Measurements from ENCODE around the gene SYMPK.
A peak's percentile ranks its signal among the peaks of the same experiment; 100 is the strongest.
"Not testable (repeated sequence)": the region's sequence is repeated elsewhere in the genome, so short reads cannot be mapped to it uniquely, and the experiment has no call there.

SYMPK gene

DNA sequence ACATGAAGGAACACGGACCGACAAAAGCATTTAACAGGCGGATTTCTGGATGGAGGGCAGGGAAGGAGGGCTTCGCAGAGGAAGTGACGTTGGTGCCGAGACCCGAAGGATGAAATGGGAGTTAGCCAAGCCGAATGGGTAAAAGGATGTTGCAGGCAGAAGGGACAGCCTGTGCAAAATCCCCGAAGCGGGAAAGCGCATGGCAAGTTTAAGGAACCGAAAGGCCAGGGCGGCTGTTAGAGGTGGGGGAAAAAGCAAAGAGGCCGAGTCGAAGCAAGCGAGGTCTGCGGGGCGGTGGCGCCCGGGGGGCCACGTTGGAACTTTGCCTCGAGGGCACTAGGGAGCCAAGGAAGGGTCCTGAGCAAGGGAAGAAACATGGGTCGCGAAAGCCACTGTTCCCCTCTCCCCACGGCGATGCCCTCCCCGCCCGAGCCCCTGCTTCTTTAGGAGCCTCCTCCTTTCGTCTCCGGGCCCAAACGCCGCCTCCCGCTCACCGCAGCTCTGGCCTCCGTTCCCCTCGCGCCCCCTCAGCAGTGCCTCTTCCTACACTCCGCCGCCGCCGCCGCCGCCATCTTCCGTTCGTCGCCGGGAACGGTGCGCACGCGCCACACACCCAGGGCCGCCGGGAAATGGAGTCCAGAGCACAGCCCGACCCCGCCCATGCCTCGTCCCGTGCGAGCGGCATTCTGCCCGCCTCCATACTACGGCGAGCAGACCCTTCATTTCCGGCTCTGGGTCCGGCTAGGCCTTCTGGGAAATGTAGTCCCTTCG lies at the start of gene SYMPK:
Gene SYMPK (minus strand): TSS at position 584 of the 771 bp plus-strand sequence. CDS start 8,652 bp downstream, outside the sequence.
- peak; percentile 73 for FAIRE-seq

DNA sequence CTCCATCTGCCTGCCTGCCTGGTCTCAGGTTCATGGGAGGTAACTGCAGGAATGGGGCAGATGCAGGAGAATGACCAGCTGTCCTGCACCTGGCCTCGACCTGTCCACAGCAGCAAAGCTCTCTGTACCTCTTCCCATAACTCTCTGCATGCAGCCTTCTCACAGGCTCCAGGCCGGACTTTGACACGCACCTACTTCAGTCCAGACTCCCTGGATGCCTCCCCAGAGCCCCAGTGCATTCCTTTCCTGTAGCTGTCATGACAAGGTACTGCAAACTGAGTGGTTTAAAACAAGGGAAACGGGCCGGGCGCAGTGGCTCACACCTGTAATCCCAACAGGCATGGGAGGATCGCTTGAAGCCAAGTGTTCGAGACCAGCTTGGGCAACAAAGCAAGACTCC lies 48.3 kb upstream of the SYMPK start:
- FAIRE-seq, result no peak

DNA sequence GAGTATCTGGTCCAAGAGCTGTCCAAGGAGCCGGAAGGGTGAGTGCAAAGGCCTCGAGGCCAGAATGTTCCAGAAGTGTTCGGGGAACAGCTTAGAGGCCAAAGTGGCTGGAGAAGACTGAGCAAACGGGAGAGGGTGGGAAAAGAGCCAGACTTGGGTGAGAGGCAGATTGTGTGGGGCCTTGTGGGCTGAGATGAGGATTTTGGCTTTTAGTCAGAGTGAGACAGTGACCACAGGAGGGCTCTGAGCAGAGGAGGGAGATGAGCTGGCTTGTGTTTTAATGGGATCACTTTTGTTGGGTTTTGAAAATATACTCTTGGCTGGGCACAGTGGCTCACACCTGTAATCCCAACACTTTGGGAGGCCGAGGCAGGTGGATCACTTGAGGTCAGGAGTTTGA lies 46.0 kb upstream of the SYMPK start:
- no peak for FAIRE-seq

DNA sequence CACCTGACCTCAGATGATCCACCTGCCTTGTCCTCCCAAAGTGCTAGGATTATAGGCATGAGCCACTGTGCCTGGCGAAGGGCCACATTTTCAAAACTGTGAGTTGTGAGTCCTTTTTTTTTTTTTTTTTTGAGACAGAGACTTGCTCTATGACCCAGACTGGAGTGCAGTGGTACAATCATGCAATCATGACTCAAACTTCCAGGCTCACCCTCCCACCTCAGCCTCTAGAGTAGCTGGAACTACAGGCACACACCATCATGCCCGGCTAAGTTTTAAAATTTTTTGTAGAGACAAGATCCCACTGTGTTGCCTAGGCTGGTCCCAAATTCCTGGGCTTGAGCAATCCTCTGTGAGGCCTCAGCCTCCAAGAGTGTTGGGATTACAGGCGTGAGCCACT lies 43.3 kb upstream of the SYMPK start:
- no peak for FAIRE-seq

DNA sequence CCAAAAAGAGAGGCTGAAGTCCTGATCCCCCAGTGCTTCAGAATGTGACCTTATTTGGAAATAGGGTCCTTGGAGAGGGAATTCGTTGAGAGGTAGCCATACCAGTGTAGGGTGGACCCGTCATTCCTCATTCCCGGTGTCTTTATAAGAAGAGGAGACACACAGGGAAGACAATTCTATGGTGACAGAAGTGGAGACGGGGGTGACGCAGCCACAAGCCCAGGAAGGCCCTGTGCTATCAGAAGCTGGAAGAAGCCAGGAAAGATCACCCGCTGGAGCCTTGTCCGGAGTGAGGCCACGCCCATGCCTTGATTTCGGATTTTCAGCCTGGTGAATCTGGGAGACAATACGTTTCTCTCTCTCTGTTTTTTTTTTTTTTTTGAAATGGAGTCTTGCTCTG lies 42.1 kb upstream of the SYMPK start:
- FAIRE-seq, result no peak

DNA sequence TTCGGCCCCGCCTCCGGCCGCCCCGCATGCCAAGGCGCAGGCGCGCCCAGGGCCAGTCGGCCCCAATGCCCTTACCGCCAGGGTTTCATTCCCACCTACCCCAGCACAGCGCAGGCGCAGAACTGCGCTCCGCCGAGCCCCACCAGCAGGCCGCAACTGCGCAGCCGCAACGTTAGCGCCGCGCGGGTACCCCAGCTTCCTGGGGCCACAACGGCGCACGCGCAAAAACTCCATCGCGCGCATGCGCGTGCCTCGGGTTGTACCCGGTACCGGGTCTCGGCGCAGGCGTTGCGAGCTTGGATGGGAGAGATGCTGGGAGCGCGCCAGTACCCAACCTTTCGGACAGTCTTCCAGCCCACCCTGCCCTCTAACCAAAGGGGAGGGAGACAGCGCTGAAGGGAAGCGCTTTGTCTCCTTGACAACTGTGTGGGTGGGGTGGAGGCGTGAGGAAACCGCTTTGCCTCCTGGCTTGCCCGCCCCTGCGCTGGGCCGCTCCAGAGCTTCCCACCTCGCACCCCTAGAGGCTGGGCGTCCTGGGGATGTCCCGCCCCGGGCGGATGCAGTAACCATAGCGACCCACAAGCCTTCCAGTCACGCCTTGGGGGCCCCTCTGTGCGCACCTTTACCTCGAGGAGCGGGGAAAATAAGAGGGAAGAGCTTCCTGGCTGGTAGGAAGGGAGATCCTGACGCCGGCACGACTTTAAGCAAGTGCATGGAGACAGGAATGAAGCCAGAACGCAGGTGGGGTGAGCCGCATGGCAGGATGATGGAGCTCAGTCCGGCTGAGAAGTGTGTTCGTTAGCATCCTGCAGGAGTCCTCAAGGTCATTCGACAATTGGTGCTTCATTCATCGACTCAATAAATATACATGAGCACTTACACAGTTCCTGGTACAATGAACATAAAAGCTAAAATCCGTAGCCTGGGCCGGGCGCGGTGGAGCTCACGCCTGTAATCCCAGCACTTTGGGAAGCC lies 40.0 kb upstream of the SYMPK start:
- no peak for FAIRE-seq

DNA sequence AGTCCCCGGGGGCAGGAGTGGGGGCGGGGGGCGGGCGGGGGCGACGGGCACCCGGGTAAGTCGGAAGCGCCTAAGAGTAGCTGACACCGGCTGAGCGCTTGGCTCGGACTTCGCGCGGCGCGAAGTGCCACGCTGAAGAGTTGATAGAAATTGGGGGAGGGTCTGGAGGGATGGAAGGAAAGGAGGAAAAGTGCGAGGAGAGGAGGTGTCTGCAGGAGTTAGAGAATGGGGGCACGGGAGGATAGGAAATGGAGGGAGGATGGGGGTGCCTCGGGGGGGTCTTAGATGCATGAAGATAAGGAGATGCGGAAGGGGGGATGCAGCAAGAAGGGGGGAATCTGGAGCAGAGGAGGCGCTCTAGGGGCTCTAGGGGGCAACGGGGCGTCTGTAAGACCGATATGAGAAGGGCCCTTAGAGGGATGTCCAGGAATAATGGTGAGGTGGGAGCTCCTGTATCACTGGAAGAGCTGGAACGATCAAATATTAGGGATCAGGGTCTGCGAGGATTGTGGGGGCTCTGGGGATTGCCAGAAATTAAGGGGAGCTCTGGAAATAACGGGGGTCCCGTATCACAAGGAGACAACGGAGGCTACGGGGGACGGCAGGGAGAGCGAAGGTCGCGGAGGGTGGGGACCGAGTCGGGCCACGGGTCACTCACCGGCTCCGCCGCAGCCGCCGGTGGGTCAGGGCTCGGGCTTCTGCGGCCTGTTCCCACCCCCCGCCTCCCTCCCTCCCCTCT lies 39.1 kb upstream of the SYMPK start, which contains the start of gene MYPOP:
Gene MYPOP (minus strand): TSS at position 702 of the 739 bp plus-strand sequence. CDS start 840 bp downstream, outside the sequence.
- FAIRE-seq, result no peak

DNA sequence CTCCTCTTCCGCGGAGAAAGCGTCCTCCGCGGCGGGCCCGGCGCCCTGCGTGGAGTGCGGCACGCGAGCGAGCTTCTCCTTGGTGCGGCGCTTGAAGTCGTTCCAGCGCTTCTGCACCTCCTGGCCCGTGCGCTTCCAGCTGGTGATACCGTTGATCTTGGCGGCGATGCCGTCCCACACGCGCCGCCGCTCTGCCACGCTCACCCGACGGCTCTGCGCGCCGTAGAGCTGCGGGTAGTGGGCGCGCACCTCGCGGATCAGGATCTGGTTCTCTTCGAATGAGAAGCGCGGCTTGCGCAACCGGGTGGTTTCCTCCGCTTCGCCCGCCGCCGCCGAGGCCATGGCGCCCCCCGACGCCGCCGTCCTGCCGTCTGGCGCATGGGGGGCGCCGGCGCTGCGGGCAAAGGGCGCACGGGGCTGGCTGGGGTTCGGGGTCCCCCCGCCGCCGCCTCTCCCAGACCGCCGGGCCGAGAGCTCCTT lies 38.5 kb upstream of the SYMPK start:
- no peak for FAIRE-seq

DNA sequence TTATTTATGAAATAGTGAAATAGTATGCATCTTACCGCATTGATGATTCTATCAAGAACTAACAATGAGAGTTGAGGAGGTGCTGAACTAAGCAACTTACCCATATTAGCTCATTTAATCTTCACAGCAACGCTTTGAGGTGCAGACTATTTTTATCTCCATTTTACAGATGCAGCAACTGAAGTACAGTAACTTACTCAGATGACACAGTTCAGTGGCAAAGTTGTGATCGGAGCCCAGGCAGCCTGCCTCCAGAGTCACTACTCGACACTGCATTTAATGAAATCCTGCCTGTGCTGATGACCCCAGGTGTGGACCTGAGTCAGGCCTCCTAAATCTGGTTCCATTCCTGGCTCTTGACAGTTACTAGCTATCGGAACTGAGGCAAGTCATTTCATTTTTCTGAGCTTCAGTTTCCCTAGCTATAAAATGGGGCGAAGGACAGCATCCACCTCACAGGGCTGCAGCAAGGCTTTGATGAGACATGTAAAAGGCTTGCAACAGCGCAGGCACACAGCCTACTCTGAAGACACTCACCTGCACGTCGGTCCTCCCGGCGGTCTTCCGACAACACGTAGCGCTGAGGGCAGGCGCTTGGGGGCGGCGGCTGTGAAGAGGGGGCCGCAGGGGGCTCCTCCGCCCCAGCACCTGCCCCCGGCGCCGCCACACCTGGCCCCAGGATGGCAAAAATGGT lies 37.9 kb upstream of the SYMPK start:
- FAIRE-seq, result no peak

DNA sequence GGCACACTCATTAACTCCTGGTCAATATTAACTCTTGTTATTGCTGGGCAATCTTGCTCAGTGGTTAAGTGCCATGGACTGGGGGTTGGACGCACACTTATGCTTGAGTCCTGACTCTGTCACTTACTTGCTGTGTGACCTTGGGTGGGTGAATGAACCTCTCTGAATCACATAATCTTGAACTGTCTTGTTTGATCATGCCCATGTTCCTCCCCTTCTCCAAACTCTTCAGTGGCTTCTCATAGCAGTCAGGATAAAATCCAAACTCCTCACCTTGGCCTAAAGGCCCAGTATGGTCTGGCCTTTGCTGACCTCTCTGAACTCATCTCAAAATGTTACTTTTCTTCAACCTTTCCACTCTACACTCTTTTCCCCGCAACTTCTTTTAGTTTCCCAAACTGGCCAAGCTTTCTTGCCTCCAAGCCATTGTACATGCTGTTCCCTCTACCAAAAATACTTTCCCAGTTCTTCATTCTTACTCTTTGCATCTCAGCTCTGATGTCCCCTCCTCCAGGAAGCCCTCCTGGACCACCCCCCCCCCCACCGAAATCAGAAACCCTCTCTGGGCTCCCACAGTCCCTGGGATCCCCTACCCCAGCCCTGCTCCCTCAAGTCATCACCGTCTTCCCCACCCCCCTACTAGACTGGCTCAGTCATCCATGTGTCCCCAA lies 37.1 kb upstream of the SYMPK start:
- FAIRE-seq, result no peak

DNA sequence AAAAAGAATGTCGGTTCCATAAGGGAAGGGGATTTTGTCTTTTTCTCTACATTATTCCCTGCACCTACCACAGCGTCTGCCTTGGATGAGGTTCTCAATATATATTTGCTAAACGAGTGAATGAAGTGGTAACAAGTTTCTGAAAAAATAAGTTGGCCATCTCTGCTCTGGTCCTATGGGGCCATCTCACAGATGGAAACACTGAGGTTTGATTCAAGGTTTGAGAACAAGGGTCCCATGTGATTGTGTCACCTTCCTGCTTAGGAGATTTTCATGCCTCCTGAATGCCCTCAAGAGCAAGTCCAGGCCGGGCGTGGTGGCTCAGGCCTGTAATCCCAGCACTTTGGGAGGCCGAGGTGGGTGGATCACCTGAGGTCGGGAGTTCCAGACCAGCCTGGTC lies 36.3 kb upstream of the SYMPK start:
- FAIRE-seq, result no peak

DNA sequence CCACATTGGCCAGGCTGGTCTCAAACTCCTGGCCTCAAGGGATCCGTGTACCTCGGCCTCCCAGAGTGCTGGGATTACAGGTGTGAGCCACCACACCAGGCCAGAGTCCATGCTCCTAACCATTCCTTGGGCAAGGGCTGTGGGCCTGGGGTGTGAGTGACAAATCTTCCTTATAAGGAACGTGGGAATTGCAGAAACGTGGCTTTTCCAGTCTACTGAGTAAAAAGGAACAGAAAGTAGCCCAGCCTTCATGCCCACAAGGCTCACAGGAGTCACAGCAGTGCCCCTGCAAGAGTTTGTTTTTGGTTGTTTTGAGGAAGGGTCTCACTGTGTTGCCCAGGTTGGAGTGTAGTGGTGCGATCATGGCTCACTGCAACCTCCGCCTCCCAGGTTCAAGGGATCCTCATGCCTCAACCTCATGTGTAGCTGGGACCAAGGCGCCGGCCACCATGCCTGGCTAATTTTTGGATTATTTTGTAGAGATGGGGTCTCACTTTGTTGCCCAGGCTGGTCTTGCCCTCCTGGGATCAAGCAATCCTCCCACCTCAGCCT lies 34.4 kb upstream of the SYMPK start:
- FAIRE-seq, result no peak

DNA sequence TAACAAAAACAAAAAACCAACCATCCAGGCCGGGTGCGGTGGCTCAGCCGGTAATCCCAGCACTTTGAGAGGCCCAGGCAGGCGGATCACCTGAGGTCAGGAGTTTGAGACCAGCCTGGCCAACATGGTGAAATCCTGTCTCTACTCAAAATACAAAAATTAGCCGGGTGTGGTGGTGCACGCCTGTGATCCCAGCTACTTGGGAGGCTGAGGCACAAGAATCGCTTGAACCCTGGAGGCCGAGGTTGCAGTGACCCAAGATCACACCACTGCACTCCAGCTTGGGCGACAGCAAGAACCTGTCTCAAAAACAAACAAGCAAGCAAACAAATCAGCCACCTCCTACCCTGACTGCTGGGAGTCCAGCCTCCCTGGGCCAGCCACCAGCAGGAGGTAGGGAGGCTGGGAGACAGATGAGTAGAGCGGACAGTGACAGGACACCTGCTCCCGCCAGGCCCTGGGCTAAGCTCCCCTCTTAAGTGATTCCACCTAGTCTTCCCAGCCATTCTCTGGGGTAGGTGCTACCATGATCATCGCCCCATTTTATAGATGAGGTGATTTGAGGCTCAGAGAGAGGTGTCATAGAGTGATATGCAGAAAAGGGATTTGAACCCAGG lies 33.1 kb upstream of the SYMPK start:
- not testable (repeated sequence) for FAIRE-seq

DNA sequence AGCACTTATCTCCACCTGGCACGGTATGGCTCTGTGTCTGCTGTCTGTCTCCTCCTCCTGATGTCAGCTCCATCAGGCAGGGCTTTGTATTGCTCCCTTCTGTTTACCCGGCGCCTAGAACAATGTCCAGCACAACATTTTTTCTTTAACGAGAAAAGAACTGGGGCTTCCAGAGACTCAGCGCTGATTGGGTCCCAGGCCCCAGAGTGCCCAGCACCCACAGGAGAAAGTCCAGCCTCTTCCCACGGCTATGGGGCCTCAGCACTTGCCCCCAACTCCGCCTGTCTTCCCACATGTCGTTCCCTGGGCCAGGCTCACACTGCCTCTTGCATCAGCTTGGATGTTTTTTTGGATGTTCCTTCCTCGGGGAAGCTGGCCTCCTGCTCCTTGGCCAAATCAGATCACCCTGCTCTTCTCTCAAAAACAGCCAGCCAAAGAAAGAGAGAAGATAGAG lies 32.6 kb upstream of the SYMPK start:
- FAIRE-seq, result no peak

DNA sequence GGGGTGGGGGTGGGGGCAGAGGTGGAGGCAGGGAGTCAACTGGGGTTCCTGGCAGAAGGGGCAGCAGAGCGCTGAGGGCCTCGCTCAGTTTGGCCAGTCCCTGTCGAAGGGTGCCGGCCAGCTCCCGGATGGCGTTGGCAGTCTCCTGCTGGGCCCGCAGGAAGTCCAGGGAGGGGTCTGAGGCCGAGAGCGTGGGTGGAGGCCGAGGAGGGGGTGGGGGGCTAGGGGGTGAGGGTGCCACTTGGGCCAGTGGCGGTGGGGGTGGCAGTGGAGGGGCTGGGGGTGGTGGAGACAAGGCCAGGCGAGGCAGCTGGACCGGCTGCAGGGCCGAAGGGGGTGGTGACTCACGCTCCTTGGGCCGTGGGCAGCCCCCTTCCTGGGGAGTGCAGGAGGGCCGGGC lies 27.9 kb upstream of the SYMPK start:
- no peak for FAIRE-seq

DNA sequence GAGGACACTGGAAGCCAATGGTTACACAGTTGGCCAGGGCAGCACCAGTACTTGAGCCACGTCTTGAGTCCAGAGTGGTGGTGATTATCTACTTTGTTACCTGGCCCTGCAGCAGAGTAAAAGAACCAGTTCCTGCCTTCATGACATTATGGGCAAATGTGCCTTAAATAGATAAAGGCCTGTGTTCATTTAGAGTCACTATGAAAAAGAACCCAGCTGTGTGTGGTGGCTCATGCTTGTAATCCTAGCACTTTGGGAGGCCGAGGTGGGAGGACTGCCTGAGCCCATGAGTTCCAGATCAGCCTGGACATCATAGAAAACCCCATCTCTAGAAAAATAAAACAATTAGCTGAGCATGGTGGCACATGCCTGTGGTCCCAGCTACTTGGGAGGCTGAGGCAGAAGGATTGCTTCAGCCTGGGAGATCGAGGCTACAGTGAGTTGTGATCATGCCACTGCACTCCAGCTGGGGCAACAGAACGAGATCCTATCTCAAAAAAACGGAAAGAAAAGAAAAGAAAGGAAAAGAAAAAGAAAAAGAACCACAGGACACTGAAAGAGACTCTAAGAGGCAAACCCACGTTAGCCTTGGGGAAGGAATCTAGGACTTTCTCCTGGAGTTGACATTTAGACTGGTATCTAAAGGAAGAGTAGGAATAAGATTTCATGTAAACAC lies 26.4 kb upstream of the SYMPK start:
- no peak for FAIRE-seq

DNA sequence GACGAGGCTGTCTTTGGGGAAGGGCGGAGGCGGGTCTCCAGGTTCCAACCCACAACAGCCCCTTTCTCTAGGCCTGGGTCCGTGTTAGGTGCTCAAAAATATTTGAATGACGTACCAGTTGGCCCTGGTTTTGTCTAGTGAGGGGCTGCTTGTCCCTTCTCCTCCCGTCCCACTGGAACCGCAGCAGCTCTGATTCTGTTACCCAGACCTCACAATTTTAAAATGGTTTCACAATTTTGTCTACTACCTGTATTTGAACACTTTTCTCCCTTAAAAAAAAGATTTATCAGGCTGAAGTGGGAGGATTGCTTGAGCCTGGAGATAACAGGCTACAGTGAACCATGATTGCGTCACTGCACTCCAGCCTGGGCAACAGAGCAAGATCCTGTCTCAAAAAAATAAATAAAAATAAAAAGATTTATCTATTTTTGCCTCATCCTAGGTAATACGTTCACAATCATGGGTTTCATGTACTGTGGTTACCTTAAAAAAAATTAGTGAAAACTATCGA lies 24.3 kb upstream of the SYMPK start:
- FAIRE-seq, result no peak

DNA sequence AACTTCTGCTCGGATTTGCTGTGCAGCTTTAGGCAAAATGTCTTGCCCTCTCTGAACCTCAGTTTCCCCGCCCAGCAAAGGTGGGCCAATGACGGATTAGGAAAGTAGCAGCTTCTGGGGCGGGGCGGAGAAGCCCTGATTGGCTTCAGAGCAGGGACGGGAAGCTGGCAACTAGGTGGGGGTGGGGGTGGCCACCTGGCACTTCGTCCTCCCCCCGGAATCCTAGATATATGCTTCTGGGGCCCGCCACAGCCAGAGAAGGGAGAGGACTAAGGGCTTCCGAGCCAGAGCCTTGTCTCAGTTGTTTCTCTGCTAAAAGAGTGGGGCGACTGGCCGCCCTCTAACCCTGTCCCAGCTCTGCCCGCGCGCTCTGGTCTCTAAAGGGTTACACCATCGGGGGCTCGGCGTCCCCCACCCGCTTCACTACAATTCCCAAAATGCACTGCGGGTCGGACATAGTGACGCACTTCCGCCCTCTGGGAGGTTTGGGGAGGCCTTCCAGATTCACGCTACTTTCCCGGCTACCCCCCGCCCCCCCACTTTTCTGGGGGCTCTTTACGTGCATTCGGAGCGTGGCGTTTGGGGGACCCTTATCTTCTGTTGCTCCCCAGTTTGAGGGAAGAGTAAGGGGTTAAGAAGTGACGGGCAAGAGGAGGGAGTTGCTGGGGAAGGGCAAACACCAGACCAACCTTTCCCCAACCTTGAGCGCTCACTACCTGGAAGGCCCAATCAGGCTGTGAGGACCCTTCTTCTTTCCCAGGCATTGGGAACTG lies 23.7 kb upstream of the SYMPK start:
- FAIRE-seq, result no peak
